Small intestine (tissue), 7 donors: ENCODE data around the gene MAP1A. TPM values are rescaled to one million over a fixed set of nuclear protein-coding genes. Genes with fewer than 3 reads are reported as not detected.
"Not testable (repeated sequence)": the region's sequence is repeated elsewhere in the genome, so short reads cannot be mapped to it uniquely, and the experiment has no call there.

Experiments
- DNase-seq, 2 donors: peaks; one replicate each; pipeline versions ENCODE4 v3.0.0 to v3.0.0-alpha.2; 2013
- FAIRE-seq: peaks from 2 replicates; lab custom pipeline; 2012; peaks lifted over from hg19 to GRCh38; lab: Jason Lieb, UNC
- H3K27ac ChIP-seq, 3 donors: one replicate each; pipeline ENCODE4 v1.5.1; 2013; ENCODE audit warnings: low read length in 2 of 3, mild to moderate bottlenecking in 2 of 3, control low read depth in 1 of 3, inconsistent platforms in 1 of 3, low read depth in 1 of 3, moderate library complexity in 1 of 3
- H3K27me3 ChIP-seq, 3 donors: one replicate each; pipeline ENCODE4 v1.6.1; 2013; ENCODE audit warnings: low read length in 3 of 3, inconsistent platforms in 1 of 3; ENCODE audit not compliant: control insufficient read depth in 3 of 3, insufficient read depth in 3 of 3
- H3K36me3 ChIP-seq, 3 donors: one replicate each; pipeline ENCODE4 v1.6.1; 2013; ENCODE audit warnings: low read length in 3 of 3, inconsistent platforms in 1 of 3, low read depth in 1 of 3, mild to moderate bottlenecking in 1 of 3, moderate library complexity in 1 of 3; ENCODE audit not compliant: control insufficient read depth in 3 of 3, insufficient read depth in 2 of 3
- H3K4me1 ChIP-seq, 3 donors: one replicate each; pipeline ENCODE4 v1.6.1; 2013; ENCODE audit warnings: low read length in 2 of 3, inconsistent platforms in 1 of 3, low read depth in 1 of 3, mild to moderate bottlenecking in 1 of 3, moderate library complexity in 1 of 3; ENCODE audit not compliant: control insufficient read depth in 3 of 3, insufficient read depth in 2 of 3
- H3K4me3 ChIP-seq, 3 donors: one replicate each; pipeline ENCODE4 v1.5.1; 2013; ENCODE audit warnings: low read length in 3 of 3, control low read depth in 1 of 3, inconsistent platforms in 1 of 3, low read depth in 1 of 3, mild to moderate bottlenecking in 1 of 3, moderate library complexity in 1 of 3
- H3K9me3 ChIP-seq, 2 donors: one replicate each; pipeline ENCODE4 v1.6.1; 2013; ENCODE audit warnings: low read depth in 1 of 2, low read length in 1 of 2; ENCODE audit not compliant: control insufficient read depth in 2 of 2, insufficient read depth in 1 of 2
- WGBS, 3 donors: extraction: QIAGEN DNeasy Blood & Tissue Kit; methylation state at CpG; one replicate each; pipeline ENCODE4 v1.1.7; 2013; 5-methylcytosine and 5-hydroxymethylcytosine counted together
- polyA plus RNA-seq, 4 donors: library from polyadenylated mRNA; stranded (reverse) in 3 of 4; unstranded in 1 of 4; fragments of 200-250 nt in 3 of 4; fragments of 120-200 nt in 1 of 4; gene quantifications; one replicate each; pipeline versions ENCODE4 v1.2.1 to v1.2.3, GENCODE V29; 2013
- donor health status: healthy with polysubstance abuse.
- donor health status: control.
- donor health status: control.
- donor health status: Bipolar disorder and iron deficiency.
- donor health status: healthy.

MAP1A gene
- polyA plus RNA-seq, 4 donors = 0.22 to 4.2 (median 1.1) TPM

- Histone ChIP-seq H3K36me3 (peaks cover 0 to 43% (median 6%) of the 10 kb centered on the region in 3 donors), H3K4me1 (no peaks in the 10 kb centered on the region), H3K27me3 (no peaks in the 10 kb centered on the region), H3K4me3 (no peak overlapping the region), H3K27ac (no peak overlapping the region), H3K9me3 (peaks cover 0 to 5% of the 10 kb centered on the region in 2 donors)
- no peak for FAIRE-seq
- WGBS, 3 donors = 97 to 99% (median 98%) methylated on average over 2 of the region's 2 CpGs
- DNase-seq = no peak
Measured at GRCh38 chr15:43547539-43547938, 30.1 kb downstream of the MAP1A start.

- FAIRE-seq (no peak), DNase-seq (no peak)
- Histone ChIP-seq H3K9me3 (no peaks in the 10 kb centered on the region), H3K27ac (no peak overlapping the region), H3K27me3 (no peaks in the 10 kb centered on the region), H3K4me1 (no peaks in the 10 kb centered on the region), H3K36me3 (peaks cover 0 to 57% (median 12%) of the 10 kb centered on the region in 3 donors), H3K4me3 (no peak overlapping the region)
- 82 to 87% (median 86%) methylated on average over 10 of the region's 10 CpGs for WGBS, 3 donors
Measured at GRCh38 chr15:43550527-43551363, 33.3 kb downstream of the MAP1A start.

DNA sequence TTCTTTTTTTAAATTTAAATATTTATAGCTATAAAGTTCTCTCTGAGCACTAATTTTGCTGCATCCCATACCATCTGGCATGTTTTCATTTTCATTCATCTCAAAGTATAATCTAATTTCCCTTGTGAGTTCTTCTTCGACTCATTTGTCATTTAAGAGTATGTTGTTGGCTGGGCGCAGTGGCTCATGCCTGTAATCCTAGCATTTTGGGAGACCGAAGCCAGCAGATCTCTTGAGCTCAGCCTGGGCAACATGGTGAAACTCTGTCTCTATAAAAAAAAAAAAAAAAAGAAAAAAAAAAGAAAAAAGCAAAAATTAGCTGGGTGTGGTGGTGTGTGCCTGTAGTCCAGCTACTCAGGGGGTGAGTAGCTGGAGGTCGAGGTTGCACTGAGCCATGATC lies 34.8 kb downstream of the MAP1A start:
- 94 to 100% (median 95%) methylated on average over 4 of the region's 4 CpGs for WGBS, 3 donors

GRCh38 chr15:43552986-43553385 lies 35.6 kb downstream of the MAP1A start:
- FAIRE-seq = no peak
- no peak overlapping the region for H3K4me3 ChIP-seq
- H3K27ac ChIP-seq = no peak overlapping the region
- DNase-seq = no peak
- 70 to 91% (median 76%) methylated on average over 2 of the region's 2 CpGs for WGBS, 3 donors
- no peaks in the 10 kb centered on the region for H3K27me3 ChIP-seq
- no peaks in the 10 kb centered on the region for H3K4me1 ChIP-seq
- peaks cover 0 to 71% (median 15%) of the 10 kb centered on the region in 3 donors for H3K36me3 ChIP-seq
- H3K9me3 ChIP-seq = no peaks in the 10 kb centered on the region

More for the DNA sequence above, 34.8 kb downstream of the MAP1A start:
- no peak for DNase-seq
- H3K4me1 ChIP-seq = no peaks in the 10 kb centered on the region
- H3K27ac ChIP-seq = no peak overlapping the region
- H3K36me3 ChIP-seq = peaks cover 0 to 66% (median 10%) of the 10 kb centered on the region in 3 donors
- H3K4me3 ChIP-seq = no peak overlapping the region
- no peaks in the 10 kb centered on the region for H3K27me3 ChIP-seq
- FAIRE-seq = no peak
- no peaks in the 10 kb centered on the region for H3K9me3 ChIP-seq

- not testable (repeated sequence) for H3K4me1 ChIP-seq, H3K9me3 ChIP-seq, H3K27ac ChIP-seq, H3K27me3 ChIP-seq, DNase-seq, FAIRE-seq, H3K4me3 ChIP-seq
- H3K36me3 ChIP-seq = peaks cover 0 to 13% (median 6%) of the 10 kb centered on the region in 3 donors
- WGBS, 3 donors = 80 to 88% (median 88%) methylated on average over 1 to 2 of the region's 3 CpGs
Measured at GRCh38 chr15:43562753-43563152, 45.3 kb downstream of the MAP1A start.

- not testable (repeated sequence) for H3K9me3 ChIP-seq, DNase-seq, H3K4me1 ChIP-seq, H3K36me3 ChIP-seq, H3K4me3 ChIP-seq, H3K27me3 ChIP-seq, H3K27ac ChIP-seq, FAIRE-seq
- no CpG with 5 or more reads among the region's 8 CpGs for WGBS, 3 donors
Measured at GRCh38 chr15:43563793-43564192, 46.4 kb downstream of the MAP1A start.

GRCh38 chr15:43566615-43567014 lies 49.2 kb downstream of the MAP1A start:
- no CpG with 5 or more reads among the region's 2 CpGs for WGBS, 3 donors
- H3K36me3 ChIP-seq, H3K9me3 ChIP-seq, H3K4me3 ChIP-seq, DNase-seq, FAIRE-seq, H3K27ac ChIP-seq, H3K4me1 ChIP-seq, H3K27me3 ChIP-seq: not testable (repeated sequence)

GRCh38 chr15:43574607-43575006 lies 57.2 kb downstream of the MAP1A start:
- not testable (repeated sequence) for H3K4me1 ChIP-seq, DNase-seq, H3K4me3 ChIP-seq, H3K27me3 ChIP-seq, H3K9me3 ChIP-seq, FAIRE-seq, H3K27ac ChIP-seq, H3K36me3 ChIP-seq
- no CpG with 5 or more reads among the region's 1 CpG for WGBS, 3 donors
